ENCODE measurements around the gene FMNL2. TPM values are rescaled to one million over a fixed set of nuclear protein-coding genes. Genes with fewer than 3 reads are reported as not detected.

Gene FMNL2
- total RNA-seq, 3 donors from 2014 or later (not counting 1 experiment from before 2014, with no cell fraction given), result 0.34 to 3.0 (median 0.78) TPM

DNA sequence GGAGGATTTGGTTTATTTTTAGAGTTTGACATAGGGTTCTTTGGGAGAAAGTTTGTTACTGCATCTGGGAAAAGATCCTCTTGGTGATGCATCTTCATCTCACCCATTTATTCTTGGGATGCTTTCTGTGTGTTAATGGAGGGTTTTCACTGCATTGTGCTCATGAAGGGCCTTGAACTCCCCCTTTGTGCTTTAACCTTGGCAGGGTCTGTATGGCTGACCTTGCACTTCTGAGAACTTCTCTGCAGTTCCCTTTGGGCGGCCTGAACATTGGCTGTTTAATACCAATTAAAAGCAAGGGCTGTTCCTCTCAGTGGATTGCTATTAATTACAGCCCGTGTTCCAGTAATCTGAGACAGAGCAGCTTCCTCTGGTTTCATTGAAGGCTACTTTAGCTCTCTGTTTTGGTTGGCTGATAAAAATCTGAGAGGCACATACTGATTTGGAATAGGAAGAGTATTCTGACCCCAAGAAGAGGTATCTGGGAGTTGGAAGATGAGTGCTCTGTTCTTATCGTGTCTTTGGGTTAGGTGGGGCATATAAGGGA, 37.5 kb downstream of the FMNL2 start:
- Mint-ChIP-seq H3K27ac (no peak overlapping the region), H3K4me1 (no peaks in the 10 kb centered on the region), H3K9me3 (no peaks in the 10 kb centered on the region), H3K36me3 (no peaks in the 10 kb centered on the region), H3K27me3 (ENCODE audit: low read depth in 2 of 2) (peaks cover 7 to 8% of the 10 kb centered on the region in 2 donors), H3K4me3 (no peak overlapping the region)
- WGBS (ENCODE audit: insufficient coverage), result 56% methylated on average over 3 of the region's 3 CpGs
- intact Hi-C loops (cut with micrococcal nuclease), result no loop called here
- Histone ChIP-seq H3K9me3 (ENCODE audit: control insufficient read depth, insufficient read depth, low read length) (no peaks in the 10 kb centered on the region), H3K36me3 (ENCODE audit: control insufficient read depth, insufficient read depth, low read length) (no peaks in the 10 kb centered on the region), H3K27me3 (ENCODE audit: control insufficient read depth, insufficient read depth, low read length) (no peaks in the 10 kb centered on the region), H3K4me3 (ENCODE audit: low read length) (no peak overlapping the region), H3K4me1 (ENCODE audit: control insufficient read depth, insufficient read depth, low read length) (no peaks in the 10 kb centered on the region), H3K27ac (ENCODE audit: low read length) (no peak overlapping the region)
- ATAC-seq, result no peak
- TF ChIP-seq, protein P1, sequence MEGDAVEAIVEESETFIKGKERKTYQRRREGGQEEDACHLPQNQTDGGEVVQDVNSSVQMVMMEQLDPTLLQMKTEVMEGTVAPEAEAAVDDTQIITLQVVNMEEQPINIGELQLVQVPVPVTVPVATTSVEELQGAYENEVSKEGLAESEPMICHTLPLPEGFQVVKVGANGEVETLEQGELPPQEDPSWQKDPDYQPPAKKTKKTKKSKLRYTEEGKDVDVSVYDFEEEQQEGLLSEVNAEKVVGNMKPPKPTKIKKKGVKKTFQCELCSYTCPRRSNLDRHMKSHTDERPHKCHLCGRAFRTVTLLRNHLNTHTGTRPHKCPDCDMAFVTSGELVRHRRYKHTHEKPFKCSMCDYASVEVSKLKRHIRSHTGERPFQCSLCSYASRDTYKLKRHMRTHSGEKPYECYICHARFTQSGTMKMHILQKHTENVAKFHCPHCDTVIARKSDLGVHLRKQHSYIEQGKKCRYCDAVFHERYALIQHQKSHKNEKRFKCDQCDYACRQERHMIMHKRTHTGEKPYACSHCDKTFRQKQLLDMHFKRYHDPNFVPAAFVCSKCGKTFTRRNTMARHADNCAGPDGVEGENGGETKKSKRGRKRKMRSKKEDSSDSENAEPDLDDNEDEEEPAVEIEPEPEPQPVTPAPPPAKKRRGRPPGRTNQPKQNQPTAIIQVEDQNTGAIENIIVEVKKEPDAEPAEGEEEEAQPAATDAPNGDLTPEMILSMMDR (IDR thresholded peaks at IDR 0.05), result no peak
- no peak for DNase-seq

GRCh38 chr2:152375174-152375573, 40.2 kb downstream of the FMNL2 start:
- Histone ChIP-seq H3K4me1 (ENCODE audit: control insufficient read depth, insufficient read depth, low read length) (no peaks in the 10 kb centered on the region), H3K4me3 (ENCODE audit: low read length) (no peak overlapping the region), H3K36me3 (ENCODE audit: control insufficient read depth, insufficient read depth, low read length) (no peaks in the 10 kb centered on the region), H3K9me3 (ENCODE audit: control insufficient read depth, insufficient read depth, low read length) (no peaks in the 10 kb centered on the region), H3K27me3 (ENCODE audit: control insufficient read depth, insufficient read depth, low read length) (no peaks in the 10 kb centered on the region), H3K27ac (ENCODE audit: low read length) (no peak overlapping the region)
- H3K36me3 Mint-ChIP-seq, result no peaks in the 10 kb centered on the region
- intact Hi-C loops (cut with micrococcal nuclease), result no loop called here
- H3K4me3 Mint-ChIP-seq, result no peak overlapping the region
- DNase-seq (no peak), ATAC-seq (no peak)
- WGBS (ENCODE audit: insufficient coverage), result 93% methylated on average over 1 of the region's 1 CpG
- H3K27ac Mint-ChIP-seq, result no peak overlapping the region
- TF ChIP-seq, protein P1 (IDR thresholded peaks at IDR 0.05), result no peak
- no peaks in the 10 kb centered on the region for H3K9me3 Mint-ChIP-seq
- peaks cover 5 to 15% of the 10 kb centered on the region in 2 donors for H3K27me3 Mint-ChIP-seq (ENCODE audit: low read depth in 2 of 2)
- no peaks in the 10 kb centered on the region for H3K4me1 Mint-ChIP-seq

DNA sequence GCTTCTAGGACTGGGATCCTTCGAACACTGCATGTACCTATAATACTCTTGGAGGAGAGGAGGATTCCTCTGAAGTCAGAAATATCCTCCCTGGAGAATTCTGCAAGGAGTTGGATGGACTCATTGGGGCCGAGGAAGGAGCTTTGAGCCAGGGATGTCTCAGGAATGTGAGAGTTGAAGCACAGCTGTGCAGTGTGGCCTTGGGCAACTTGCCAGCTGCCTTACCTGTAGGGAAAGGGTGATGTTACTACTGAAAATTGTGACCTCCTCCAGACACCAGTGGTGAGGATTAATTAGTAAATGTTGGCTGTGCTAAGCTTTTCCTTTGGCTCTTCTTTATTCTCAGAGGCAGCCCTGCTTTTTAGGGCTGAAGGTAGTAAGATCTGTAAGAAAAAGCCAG, 41.4 kb downstream of the FMNL2 start:
- WGBS (ENCODE audit: insufficient coverage), result 79% methylated on average over 2 of the region's 2 CpGs
- Histone ChIP-seq H3K27ac (ENCODE audit: low read length) (no peak overlapping the region), H3K4me3 (ENCODE audit: low read length) (no peak overlapping the region), H3K9me3 (ENCODE audit: control insufficient read depth, insufficient read depth, low read length) (no peaks in the 10 kb centered on the region), H3K27me3 (ENCODE audit: control insufficient read depth, insufficient read depth, low read length) (no peaks in the 10 kb centered on the region), H3K36me3 (ENCODE audit: control insufficient read depth, insufficient read depth, low read length) (no peaks in the 10 kb centered on the region), H3K4me1 (ENCODE audit: control insufficient read depth, insufficient read depth, low read length) (no peaks in the 10 kb centered on the region)
- Mint-ChIP-seq H3K36me3 (no peaks in the 10 kb centered on the region), H3K27me3 (ENCODE audit: low read depth in 2 of 2) (peaks cover 5 to 15% of the 10 kb centered on the region in 2 donors), H3K9me3 (no peaks in the 10 kb centered on the region), H3K4me1 (no peaks in the 10 kb centered on the region), H3K27ac (no peak overlapping the region), H3K4me3 (no peak overlapping the region)
- ATAC-seq (no peak), DNase-seq (no peak)
- intact Hi-C loops (cut with micrococcal nuclease), result no loop called here
- TF ChIP-seq, protein P1 (IDR thresholded peaks at IDR 0.05), result no peak

- H3K4me3 ChIP-seq (ENCODE audit: low read length), result no peak overlapping the region
- DNase-seq (no peak), ATAC-seq (no peak)
- no peaks in the 10 kb centered on the region for H3K36me3 ChIP-seq (ENCODE audit: control insufficient read depth, insufficient read depth, low read length)
- TF ChIP-seq, protein P1 (IDR thresholded peaks at IDR 0.05), result no peak
- H3K4me3 Mint-ChIP-seq, result no peak overlapping the region
- H3K36me3 Mint-ChIP-seq, result no peaks in the 10 kb centered on the region
- H3K4me1 ChIP-seq (ENCODE audit: control insufficient read depth, insufficient read depth, low read length), result no peaks in the 10 kb centered on the region
- H3K4me1 Mint-ChIP-seq, result no peaks in the 10 kb centered on the region
- H3K27me3 Mint-ChIP-seq (ENCODE audit: low read depth in 2 of 2), result peaks cover 5 to 15% of the 10 kb centered on the region in 2 donors
- 53% methylated on average over 1 of the region's 1 CpG for WGBS (ENCODE audit: insufficient coverage)
- H3K27ac ChIP-seq (ENCODE audit: low read length), result no peak overlapping the region
- H3K9me3 ChIP-seq (ENCODE audit: control insufficient read depth, insufficient read depth, low read length), result no peaks in the 10 kb centered on the region
- no peaks in the 10 kb centered on the region for H3K27me3 ChIP-seq (ENCODE audit: control insufficient read depth, insufficient read depth, low read length)
- H3K27ac Mint-ChIP-seq, result no peak overlapping the region
- no peaks in the 10 kb centered on the region for H3K9me3 Mint-ChIP-seq
- intact Hi-C loops (cut with micrococcal nuclease), result no loop called here
Observed at GRCh38 chr2:152376968-152377367, 42.0 kb downstream of the FMNL2 start.

All from natural killer cell (primary cell).